ENCODE results near the gene RTN4IP1.
A peak's percentile ranks its signal among the peaks of the same experiment; 100 is the strongest.

RTN4IP1 gene

DNA sequence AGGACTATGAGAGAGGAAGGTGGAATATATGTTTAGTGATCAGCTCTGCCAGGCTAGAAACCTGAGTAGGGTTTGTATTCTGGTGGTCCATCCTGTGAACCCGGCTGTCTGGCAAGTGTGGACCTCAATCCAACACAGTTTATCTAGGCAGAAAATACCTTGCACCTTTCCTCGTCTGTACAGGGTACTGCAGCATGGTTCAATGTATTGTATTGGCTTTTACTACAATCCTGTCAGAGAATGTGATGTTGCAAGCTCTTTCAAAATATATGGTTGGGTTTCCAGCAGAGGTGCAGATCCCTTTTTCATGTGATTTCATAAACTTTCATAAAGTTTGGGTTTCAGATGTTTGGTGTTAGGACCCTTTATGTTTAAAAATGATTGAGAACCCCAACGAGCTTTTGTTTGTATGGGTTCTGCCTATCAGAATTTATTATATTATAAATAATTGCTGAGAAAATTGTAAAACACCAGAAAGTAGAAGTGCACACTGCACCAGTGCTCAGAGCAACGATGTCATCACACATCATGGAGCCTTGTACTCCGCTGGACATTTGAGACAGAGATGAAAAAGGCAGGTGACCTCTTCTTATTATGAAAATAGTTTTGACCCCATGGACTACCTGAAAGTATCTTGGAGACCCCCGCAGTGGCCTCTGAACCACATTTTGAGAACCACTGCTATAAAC lies 106.6 kb downstream of the RTN4IP1 start:
- Histone ChIP-seq H4K20me1 (no peaks in the 10 kb centered on the region), H3K9me3 (replicated peaks in 1 of 11) (no peaks in the 10 kb centered on the region), H3K4me3 (peak overlapping the region in 2 of 10 experiments; percentile 18 to 25; a peak in 3 of 20 replicates), H3K4me2 (peak overlapping the region in 6 of 11 experiments; percentile 11 to 94 (median 90); a peak in 8 of 22 replicates), H3K36me3 (no peaks in the 10 kb centered on the region), H3K27me3 (no peaks in the 10 kb centered on the region; a peak in 1 of 22 replicates), H3K9ac (peak overlapping the region in 1 of 11 experiments; percentile 28; a peak in 1 of 22 replicates), H3K4me1 (peaks cover 58 to 96% (median 70%) of the 10 kb centered on the region in 10 experiments), H3K27ac (no peak overlapping the region)
- no peak for TF ChIP-seq Cebpa-rat (IDR thresholded peaks at IDR 0.05)

All from BLaER1 treated with 17β-estradiol and CSF1 and Interleukin-3, amounts not matched to agents 10 nM and 100 nM (cell line).